ENCODE data around the gene MRGPRG. TPM values are rescaled to one million over a fixed set of nuclear protein-coding genes. Genes with fewer than 3 reads are reported as not detected.

MRGPRG gene
- total and polyA plus RNA-seq, 3 experiments from 2014 or later: not detected

DNA sequence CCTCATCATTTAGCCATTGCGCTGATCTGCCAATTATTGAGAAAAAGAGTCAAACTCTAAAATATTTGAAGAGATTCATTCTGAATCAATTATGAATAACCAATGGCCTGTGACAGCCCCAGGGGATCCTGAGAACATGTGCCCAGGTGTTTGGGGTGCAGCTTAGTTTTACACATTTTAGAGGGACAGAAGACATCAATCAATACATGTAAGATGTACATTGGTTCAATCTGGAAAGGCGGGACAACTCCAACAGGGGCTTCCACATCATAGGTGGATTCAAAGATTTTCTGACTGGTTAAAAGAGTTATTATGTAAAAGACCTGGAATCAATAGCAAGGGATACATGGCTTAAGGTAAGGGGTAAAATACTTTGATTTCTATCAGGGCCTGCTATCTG, 18.5 kb upstream of the MRGPRG start:
- POLR2A ChIA-PET: interaction anchor here (0.6 kb wide), 1 partner anchor 139 kb away, joined by 3 read pairs; no protein-coding TSS in a partner anchor
- no peaks in the 10 kb centered on the region for H3K36me3 Mint-ChIP-seq
- CTCF ChIA-PET: no interaction called here
- Histone ChIP-seq H3K9me3 (ENCODE audit: low read length) (no peaks in the 10 kb centered on the region), H3K4me1 (ENCODE audit: insufficient read depth, low read length) (no peaks in the 10 kb centered on the region), H3K36me3 (ENCODE audit: insufficient read depth, low read length) (no peaks in the 10 kb centered on the region), H3K27me3 (ENCODE audit: insufficient read depth, low read length, poor library complexity, severe bottlenecking) (no peaks in the 10 kb centered on the region), H3K27ac (ENCODE audit: low read depth, low read length) (no peak overlapping the region), H3K4me3 (ENCODE audit: low read length) (no peak overlapping the region)
- peaks cover 4 to 12% of the 10 kb centered on the region in 2 donors for H3K27me3 Mint-ChIP-seq
- no peak overlapping the region for H3K4me3 Mint-ChIP-seq
- no peaks in the 10 kb centered on the region for H3K4me1 Mint-ChIP-seq
- no peak for DNase-seq
- no peak overlapping the region for H3K27ac Mint-ChIP-seq
- H3K9me3 Mint-ChIP-seq: no peaks in the 10 kb centered on the region

DNA sequence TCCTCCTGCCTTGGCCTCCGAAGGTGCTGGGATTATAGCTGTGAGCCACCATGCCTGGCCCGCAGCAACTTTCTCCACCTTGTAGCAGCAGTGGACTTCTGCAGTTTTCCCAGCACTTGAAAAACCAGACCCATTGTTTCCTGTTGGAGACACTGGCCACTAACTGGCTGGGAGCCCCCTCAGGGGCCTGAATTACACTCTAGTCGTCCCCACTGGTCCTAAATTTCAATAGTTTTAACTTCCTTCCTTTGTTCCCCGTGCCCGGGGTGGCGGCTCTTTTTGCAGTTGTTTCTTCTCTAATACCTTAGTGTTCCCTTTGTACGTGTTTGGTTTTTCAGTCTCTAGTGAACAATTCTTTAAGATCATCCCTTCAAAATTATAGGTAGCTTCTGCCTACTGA, 16.2 kb upstream of the MRGPRG start:
- Histone ChIP-seq H3K27me3 (ENCODE audit: insufficient read depth, low read length, poor library complexity, severe bottlenecking) (no peaks in the 10 kb centered on the region), H3K36me3 (ENCODE audit: insufficient read depth, low read length) (no peaks in the 10 kb centered on the region), H3K27ac (ENCODE audit: low read depth, low read length) (no peak overlapping the region), H3K4me1 (ENCODE audit: insufficient read depth, low read length) (no peaks in the 10 kb centered on the region), H3K4me3 (ENCODE audit: low read length) (no peak overlapping the region), H3K9me3 (ENCODE audit: low read length) (no peaks in the 10 kb centered on the region)
- Mint-ChIP-seq H3K9me3 (no peaks in the 10 kb centered on the region), H3K4me1 (no peaks in the 10 kb centered on the region), H3K36me3 (no peaks in the 10 kb centered on the region), H3K27ac (no peak overlapping the region), H3K27me3 (peaks cover 1 to 8% of the 10 kb centered on the region in 2 donors), H3K4me3 (no peak overlapping the region)
- POLR2A ChIA-PET: no interaction called here
- DNase-seq: no peak
- CTCF ChIA-PET: no interaction called here

DNA sequence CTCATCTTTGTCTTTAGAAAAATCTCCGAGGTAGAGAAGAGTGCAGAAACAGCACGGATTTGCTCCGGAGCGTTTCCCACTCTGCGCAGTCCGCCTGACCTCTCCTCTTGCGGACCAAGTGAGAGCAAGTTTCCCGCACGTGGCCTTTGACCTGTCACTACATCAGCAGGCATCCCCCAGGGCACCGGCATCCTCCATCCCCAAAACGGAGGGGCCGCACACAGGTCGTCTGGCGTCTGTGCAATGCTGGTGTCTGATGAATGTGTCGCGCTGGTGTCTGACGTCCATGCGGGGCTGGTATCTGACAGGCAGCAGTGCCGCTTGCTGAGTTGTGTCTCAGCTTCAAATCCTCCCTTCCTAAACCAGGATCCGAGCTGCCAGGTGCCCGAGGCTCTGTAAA, 14.3 kb upstream of the MRGPRG start:
- Mint-ChIP-seq H3K27me3 (peaks cover 1 to 4% of the 10 kb centered on the region in 2 donors), H3K9me3 (no peaks in the 10 kb centered on the region), H3K4me1 (no peaks in the 10 kb centered on the region), H3K4me3 (no peak overlapping the region), H3K36me3 (no peaks in the 10 kb centered on the region), H3K27ac (peak overlapping the region in 1 of 8 donors; percentile 46)
- Histone ChIP-seq H3K9me3 (ENCODE audit: low read length) (no peaks in the 10 kb centered on the region), H3K27ac (ENCODE audit: low read depth, low read length) (no peak overlapping the region), H3K4me1 (ENCODE audit: insufficient read depth, low read length) (no peaks in the 10 kb centered on the region), H3K27me3 (ENCODE audit: insufficient read depth, low read length, poor library complexity, severe bottlenecking) (no peaks in the 10 kb centered on the region), H3K36me3 (ENCODE audit: insufficient read depth, low read length) (no peaks in the 10 kb centered on the region), H3K4me3 (ENCODE audit: low read length) (no peak overlapping the region)
- ChIA-PET CTCF (no interaction called here), POLR2A (no interaction called here)
- no peak for DNase-seq

DNA sequence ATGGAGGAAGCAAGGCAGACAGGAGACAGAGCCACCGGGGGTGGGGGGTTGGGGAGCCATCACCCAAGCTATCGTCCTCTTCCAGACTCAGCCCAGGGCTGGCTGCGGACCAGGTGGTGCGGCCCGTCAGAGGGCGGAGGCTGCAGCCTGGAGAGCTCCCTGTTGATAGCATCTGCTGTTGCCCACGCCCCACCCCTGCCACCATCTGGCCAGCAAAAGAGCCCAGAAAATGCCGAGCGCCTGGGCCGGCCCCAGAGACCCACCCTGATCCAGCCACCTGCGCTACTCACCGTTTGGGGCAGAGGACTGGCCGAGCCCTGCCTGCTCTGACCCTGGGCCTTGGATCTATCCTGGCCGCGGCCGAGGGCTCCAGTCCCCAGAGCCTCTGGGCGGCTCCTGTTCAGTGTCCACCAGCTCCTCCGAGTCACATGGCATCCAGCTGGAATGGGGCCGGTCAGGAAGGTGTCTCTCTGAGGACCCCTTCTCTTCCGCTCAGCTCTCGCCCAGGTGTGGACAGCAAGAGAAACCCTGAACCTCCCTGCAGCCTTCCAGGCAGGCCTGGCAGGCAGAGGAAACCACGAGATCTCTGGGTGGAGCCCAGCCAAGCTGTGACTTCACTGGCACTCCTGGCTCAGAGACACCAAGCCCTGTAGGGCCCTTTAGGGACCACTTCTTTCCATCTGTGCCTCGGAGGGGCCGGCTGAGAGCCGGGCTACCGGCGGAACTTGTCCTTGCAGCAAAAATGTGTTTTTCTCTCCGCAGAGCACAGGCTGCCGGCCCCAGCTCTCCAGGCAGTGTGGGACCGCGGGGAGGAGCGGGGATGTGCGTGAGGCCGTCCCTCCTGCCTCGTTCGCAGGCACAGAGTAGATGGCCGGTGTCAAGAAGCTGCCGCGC, 13.5 kb upstream of the MRGPRG start, which contains the start of gene MRGPRE:
TSS of gene MRGPRE (minus strand) at position 567 of the 894 bp plus-strand sequence. CDS start 3,618 bp downstream, outside the sequence.
- DNase-seq: no peak
- Histone ChIP-seq H3K27me3 (ENCODE audit: insufficient read depth, low read length, poor library complexity, severe bottlenecking) (no peaks in the 10 kb centered on the region), H3K9me3 (ENCODE audit: low read length) (no peaks in the 10 kb centered on the region), H3K36me3 (ENCODE audit: insufficient read depth, low read length) (no peaks in the 10 kb centered on the region), H3K4me3 (ENCODE audit: low read length) (no peak within 1 kb of the TSS), H3K27ac (ENCODE audit: low read depth, low read length) (no peak within 1 kb of the TSS), H3K4me1 (ENCODE audit: insufficient read depth, low read length) (no peaks in the 10 kb centered on the region)
- Mint-ChIP-seq H3K9me3 (peaks cover 0 to 2% (median 0%) of the 10 kb centered on the region in 5 donors), H3K4me1 (no peaks in the 10 kb centered on the region), H3K27me3 (peaks cover 1 to 4% of the 10 kb centered on the region in 2 donors), H3K27ac (peak within 1 kb of the TSS in 2 of 8 donors; percentile 12 to 46), H3K4me3 (no peak within 1 kb of the TSS), H3K36me3 (no peaks in the 10 kb centered on the region)
- POLR2A ChIA-PET: no interaction called here
- CTCF ChIA-PET: no interaction called here

DNA sequence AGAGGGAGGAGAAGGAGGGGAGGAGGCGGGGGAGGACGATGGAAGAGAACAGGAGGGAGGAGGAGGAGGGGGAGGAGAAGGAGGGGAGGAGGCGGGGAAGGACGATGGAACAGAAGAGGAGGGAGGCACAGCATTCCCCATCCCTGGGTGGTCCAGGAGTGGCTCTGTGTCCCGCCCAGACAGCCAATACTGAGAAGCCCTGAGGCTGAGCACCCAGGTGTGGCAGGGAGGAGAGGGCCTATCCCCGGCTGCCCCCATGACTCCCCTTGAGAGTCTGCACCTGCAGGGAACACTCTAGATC, 12.9 kb upstream of the MRGPRG start:
- Histone ChIP-seq H3K9me3 (ENCODE audit: low read length) (no peaks in the 10 kb centered on the region), H3K36me3 (ENCODE audit: insufficient read depth, low read length) (no peaks in the 10 kb centered on the region), H3K27ac (ENCODE audit: low read depth, low read length) (no peak overlapping the region), H3K4me3 (ENCODE audit: low read length) (no peak overlapping the region), H3K4me1 (ENCODE audit: insufficient read depth, low read length) (no peaks in the 10 kb centered on the region), H3K27me3 (ENCODE audit: insufficient read depth, low read length, poor library complexity, severe bottlenecking) (no peaks in the 10 kb centered on the region)
- Mint-ChIP-seq H3K27ac (no peak overlapping the region), H3K27me3 (peaks cover 1 to 7% of the 10 kb centered on the region in 2 donors), H3K4me3 (no peak overlapping the region), H3K4me1 (no peaks in the 10 kb centered on the region), H3K36me3 (no peaks in the 10 kb centered on the region), H3K9me3 (peaks cover 0 to 2% (median 0%) of the 10 kb centered on the region in 5 donors)
- ChIA-PET CTCF (no interaction called here), POLR2A (no interaction called here)
- DNase-seq: no peak

DNA sequence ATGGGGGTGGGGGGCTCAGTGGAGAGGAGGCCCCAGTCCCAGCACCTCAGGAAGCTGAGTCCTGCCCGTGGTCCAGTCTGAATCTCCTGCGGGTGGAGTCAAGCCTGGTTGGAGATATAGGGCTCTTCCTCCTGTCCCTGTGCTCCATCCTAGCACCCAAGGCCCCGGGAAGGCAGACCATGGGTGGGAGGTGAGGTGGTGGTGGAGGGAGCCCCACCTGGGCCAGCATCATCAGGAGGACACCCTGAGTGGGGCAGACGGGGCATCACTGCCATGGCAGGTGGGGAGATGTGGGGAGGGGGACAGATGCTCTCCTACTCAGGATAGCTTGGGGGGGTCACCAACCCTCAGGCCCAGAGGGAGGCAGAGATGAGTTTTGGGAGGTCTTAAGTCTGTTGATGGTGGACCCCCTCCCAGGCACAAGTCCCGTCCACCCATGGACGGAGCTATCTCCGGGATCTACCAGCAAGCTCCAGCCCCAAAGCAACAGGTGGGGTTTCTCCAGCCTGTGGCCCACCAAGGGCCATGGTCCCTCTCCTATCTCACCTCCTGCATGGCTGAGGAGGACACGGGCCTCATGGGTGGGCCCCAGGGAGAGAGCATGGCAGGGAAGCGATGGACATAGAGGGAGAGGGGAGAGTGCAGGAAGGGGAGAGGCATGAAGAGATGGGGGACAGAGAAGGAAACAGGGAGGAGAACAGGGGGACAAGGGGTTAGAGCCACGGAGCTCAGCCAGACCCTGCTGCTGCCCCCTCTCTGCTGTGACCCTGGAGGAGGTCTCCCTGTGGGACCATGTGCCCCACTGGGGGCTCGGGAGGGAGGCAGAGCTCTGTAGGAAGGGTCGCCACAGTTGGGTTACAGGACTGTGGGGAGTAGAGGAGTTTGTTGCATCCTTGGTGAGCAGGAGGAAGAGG, 12.3 kb upstream of the MRGPRG start:
- no peak overlapping the region for H3K4me3 ChIP-seq (ENCODE audit: low read length)
- Mint-ChIP-seq H3K4me1 (no peaks in the 10 kb centered on the region), H3K9me3 (peaks cover 0 to 2% (median 0%) of the 10 kb centered on the region in 5 donors), H3K27ac (no peak overlapping the region), H3K4me3 (no peak overlapping the region), H3K36me3 (no peaks in the 10 kb centered on the region), H3K27me3 (peaks cover 1 to 11% of the 10 kb centered on the region in 2 donors)
- no peaks in the 10 kb centered on the region for H3K27me3 ChIP-seq (ENCODE audit: insufficient read depth, low read length, poor library complexity, severe bottlenecking)
- no peaks in the 10 kb centered on the region for H3K9me3 ChIP-seq (ENCODE audit: low read length)
- no peaks in the 10 kb centered on the region for H3K36me3 ChIP-seq (ENCODE audit: insufficient read depth, low read length)
- POLR2A ChIA-PET: no interaction called here
- H3K27ac ChIP-seq (ENCODE audit: low read depth, low read length): no peak overlapping the region
- CTCF ChIA-PET: no interaction called here
- H3K4me1 ChIP-seq (ENCODE audit: insufficient read depth, low read length): no peaks in the 10 kb centered on the region
- DNase-seq: no peak

DNA sequence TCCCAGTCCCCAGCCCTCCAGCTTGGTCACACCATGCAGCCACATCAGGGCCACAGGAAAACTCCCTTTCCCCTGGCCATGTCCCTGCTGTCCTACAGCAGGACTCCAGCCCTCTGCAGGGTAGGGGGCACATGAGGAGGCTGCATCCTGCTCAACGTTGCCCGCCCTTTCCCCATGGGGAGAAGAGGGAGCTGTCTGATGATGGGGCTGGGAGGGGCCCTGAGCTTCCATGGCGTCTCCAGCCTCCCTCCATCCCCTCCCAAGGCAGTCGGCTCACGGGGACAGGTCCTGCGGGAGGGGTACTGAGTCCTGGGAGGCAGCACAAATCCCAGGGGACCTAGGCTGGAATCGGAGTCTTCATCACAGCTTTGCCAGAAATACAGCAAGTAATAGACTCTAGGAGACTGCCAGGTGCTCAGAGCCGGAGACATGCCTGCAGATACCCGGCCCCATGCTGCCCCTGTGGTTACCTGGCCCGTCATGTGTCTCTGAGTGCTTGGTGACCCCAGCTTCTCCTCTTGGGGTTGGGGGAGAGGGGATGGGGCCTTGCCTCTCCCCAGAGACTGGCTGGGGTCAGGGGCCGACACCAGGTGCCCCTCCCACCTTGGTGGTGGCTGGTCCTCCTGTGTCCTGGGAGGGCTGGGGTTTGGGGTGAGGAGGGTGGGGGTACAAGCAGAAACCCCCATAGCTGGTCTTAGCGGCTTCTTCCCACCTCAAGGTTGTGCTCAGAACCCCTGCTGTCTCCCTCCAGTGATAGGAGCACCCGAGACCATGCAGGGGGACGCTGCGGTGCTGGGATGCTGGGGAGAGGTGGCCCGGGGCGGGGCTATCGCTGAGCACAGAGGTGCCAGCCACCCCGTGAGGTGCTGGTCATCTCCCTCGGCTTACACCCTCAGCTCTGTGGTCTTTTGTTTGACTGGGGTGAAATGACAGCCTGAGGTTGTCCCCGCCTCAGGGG, 11.3 kb upstream of the MRGPRG start:
- Mint-ChIP-seq H3K9me3 (peaks cover 0 to 2% (median 0%) of the 10 kb centered on the region in 5 donors), H3K4me3 (no peak overlapping the region), H3K4me1 (no peaks in the 10 kb centered on the region), H3K36me3 (no peaks in the 10 kb centered on the region), H3K27ac (no peak overlapping the region), H3K27me3 (peaks cover 1 to 11% of the 10 kb centered on the region in 2 donors)
- Histone ChIP-seq H3K4me3 (ENCODE audit: low read length) (no peak overlapping the region), H3K4me1 (ENCODE audit: insufficient read depth, low read length) (no peaks in the 10 kb centered on the region), H3K27me3 (ENCODE audit: insufficient read depth, low read length, poor library complexity, severe bottlenecking) (no peaks in the 10 kb centered on the region), H3K9me3 (ENCODE audit: low read length) (no peaks in the 10 kb centered on the region), H3K27ac (ENCODE audit: low read depth, low read length) (no peak overlapping the region), H3K36me3 (ENCODE audit: insufficient read depth, low read length) (no peaks in the 10 kb centered on the region)
- DNase-seq: no peak
- CTCF ChIA-PET: no interaction called here
- POLR2A ChIA-PET: no interaction called here

Data from CD8-positive, alpha-beta memory T cell (primary cell).